Mammary epithelial cell (primary cell): ENCODE results near the gene LINS1.

Experiments used
- CTCF ChIP-seq, 2 donors: IDR thresholded peaks in 1 of 2; conservative IDR thresholded peaks in 1 of 2; 2 replicates each; pipeline ENCODE4 v1.5.1; 2011 to 2012; ENCODE audit warnings: inconsistent platforms in 2 of 2, low read length in 2 of 2, mild to moderate bottlenecking in 2 of 2, control low read depth in 1 of 2, low read depth in 1 of 2; ENCODE audit not compliant: insufficient read depth in 1 of 2; ENCODE audit errors: extremely low read depth in 1 of 2
- EZH2 ChIP-seq: IDR thresholded peaks from 2 replicates; pipeline ENCODE4 v1.6.1; 2012; ENCODE audit warnings: low read length, inconsistent platforms, borderline replicate concordance

GRCh38 chr15:100524326-100524725 is 77.7 kb downstream of the LINS1 start:
- TF ChIP-seq CTCF (conservative IDR thresholded peaks at IDR 0.05 in 1 of 2, IDR thresholded peaks at IDR 0.05 in 1 of 2; ENCODE audit: extremely low read depth in 1 of 2, insufficient read depth in 1 of 2, low read depth in 1 of 2, low read length in 2 of 2) (no peak), EZH2 (no peak)
